ENCODE results near the gene SLC35C1. TPM values are rescaled to one million over a fixed set of nuclear protein-coding genes. Genes with fewer than 3 reads are reported as not detected.

The SLC35C1 gene
- total RNA-seq, 1 experiment from 2014 or later, result 15.6 TPM

DNA sequence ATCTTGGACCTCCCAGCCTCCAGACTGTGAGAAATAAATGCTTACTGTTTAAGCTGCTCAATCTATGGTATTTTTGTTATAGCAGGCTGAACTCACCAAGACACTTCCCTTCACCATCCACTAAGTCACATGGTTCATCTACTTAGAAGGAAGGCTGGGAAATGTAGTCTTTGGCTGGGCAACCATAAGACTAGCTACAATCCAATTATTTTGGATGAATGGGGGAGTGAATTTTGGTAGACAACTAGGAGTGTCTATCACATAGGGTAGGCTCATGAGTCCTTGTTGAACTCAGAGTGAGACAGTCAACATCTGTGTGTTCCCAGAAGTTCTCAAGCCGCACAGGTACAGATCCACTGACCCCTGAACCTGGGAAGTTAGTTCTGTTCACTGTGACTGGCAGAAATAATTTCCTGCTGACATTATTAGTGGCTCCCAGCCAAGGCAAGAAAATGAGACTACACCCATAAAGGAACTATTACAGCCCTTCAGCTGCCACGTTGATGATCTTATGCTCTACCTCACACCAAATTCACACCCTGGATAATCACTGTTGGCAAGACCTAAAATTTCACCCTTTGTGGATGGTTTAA lies 3.1 kb upstream of the SLC35C1 start:
- ChIA-PET CTCF (no interaction called here), POLR2A (ENCODE audit: unreplicated experiment) (interaction anchor here (0.6 kb wide), 1 partner anchor 448 kb away, joined by 3 read pairs; no protein-coding TSS in a partner anchor)
- H3K79me2 ChIP-seq (ENCODE audit: low read depth), result peaks cover 15% of the 10 kb centered on the region
- H3K4me3 ChIP-seq, result no peak overlapping the region
- TF ChIP-seq, protein P1, sequence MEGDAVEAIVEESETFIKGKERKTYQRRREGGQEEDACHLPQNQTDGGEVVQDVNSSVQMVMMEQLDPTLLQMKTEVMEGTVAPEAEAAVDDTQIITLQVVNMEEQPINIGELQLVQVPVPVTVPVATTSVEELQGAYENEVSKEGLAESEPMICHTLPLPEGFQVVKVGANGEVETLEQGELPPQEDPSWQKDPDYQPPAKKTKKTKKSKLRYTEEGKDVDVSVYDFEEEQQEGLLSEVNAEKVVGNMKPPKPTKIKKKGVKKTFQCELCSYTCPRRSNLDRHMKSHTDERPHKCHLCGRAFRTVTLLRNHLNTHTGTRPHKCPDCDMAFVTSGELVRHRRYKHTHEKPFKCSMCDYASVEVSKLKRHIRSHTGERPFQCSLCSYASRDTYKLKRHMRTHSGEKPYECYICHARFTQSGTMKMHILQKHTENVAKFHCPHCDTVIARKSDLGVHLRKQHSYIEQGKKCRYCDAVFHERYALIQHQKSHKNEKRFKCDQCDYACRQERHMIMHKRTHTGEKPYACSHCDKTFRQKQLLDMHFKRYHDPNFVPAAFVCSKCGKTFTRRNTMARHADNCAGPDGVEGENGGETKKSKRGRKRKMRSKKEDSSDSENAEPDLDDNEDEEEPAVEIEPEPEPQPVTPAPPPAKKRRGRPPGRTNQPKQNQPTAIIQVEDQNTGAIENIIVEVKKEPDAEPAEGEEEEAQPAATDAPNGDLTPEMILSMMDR (conservative IDR thresholded peaks at IDR 0.05), result no peak
- TF ChIP-seq EZH2 (IDR thresholded peaks at IDR 0.05; ENCODE audit: low read depth), result no peak
- peaks cover 15% of the 10 kb centered on the region for H3K4me1 ChIP-seq (replicated peaks; ENCODE audit: insufficient read depth)
- H3K9me3 ChIP-seq (ENCODE audit: insufficient read depth, low read depth), result no peaks in the 10 kb centered on the region
- no peak overlapping the region for H2AFZ ChIP-seq
- 0 out of 2 replicates have a peak, but pooled peaks cover 4% of the 10 kb centered on the region for H3K27me3 ChIP-seq (ENCODE audit: insufficient read depth, low read depth)
- H4K20me1 ChIP-seq (ENCODE audit: insufficient read depth), result no peaks in the 10 kb centered on the region
- no TSS peak for BruUV-seq (replicated peaks)
- H3K27ac ChIP-seq, result no peak overlapping the region
- no peaks in the 10 kb centered on the region for H3F3A ChIP-seq (ENCODE audit: insufficient read depth, low read depth)
- no peaks in the 10 kb centered on the region for H3K9me2 ChIP-seq (ENCODE audit: insufficient read depth)
- DNase-seq, result no peak
- no peak overlapping the region for H3K4me2 ChIP-seq
- no peaks in the 10 kb centered on the region for H3K36me3 ChIP-seq (ENCODE audit: low read depth)
- intact Hi-C loops (cut with micrococcal nuclease; ENCODE audit: unreplicated experiment), result no loop called here

DNA sequence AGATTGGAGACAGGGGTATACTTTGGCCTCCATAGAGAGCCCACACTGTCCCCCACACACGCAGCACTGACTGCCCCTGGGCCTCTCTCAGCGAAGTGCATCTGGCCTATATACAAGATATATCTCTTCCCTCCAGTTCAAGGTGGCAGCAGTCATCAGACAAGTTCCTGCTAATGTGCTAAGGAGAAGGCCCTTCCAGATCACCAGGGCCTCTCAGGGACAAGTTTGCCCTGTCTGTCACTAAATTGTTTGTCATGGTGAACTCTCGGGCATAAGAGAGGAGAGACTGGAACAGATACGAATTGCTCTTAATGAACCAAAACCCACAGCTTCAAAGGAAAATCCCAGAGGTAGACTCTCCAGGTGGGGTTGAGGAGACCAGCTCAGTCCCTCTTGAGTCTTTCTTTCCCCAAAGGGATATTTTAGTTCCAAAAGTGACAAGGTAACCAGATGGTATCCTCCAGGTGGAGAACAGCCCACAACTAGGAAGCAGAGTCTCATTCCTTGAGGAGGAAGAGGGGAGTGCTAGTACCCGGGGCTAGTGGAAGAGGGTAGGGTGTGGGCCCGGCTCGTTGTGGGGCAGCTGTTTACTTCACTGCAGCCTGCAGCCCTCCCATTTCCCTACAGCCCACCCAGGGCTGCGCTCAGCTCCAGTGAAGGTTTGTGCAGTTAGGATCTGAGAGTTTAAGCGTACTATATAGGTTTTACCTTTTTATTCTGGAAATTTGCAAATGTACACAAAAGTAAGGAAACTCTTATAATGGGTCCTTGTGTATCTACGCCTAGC lies 2.2 kb upstream of the SLC35C1 start:
- 0 out of 2 replicates have a peak, but pooled peaks cover 4% of the 10 kb centered on the region for H3K27me3 ChIP-seq (ENCODE audit: insufficient read depth, low read depth)
- H3K9me3 ChIP-seq (ENCODE audit: insufficient read depth, low read depth), result no peaks in the 10 kb centered on the region
- H4K20me1 ChIP-seq (ENCODE audit: insufficient read depth), result no peaks in the 10 kb centered on the region
- intact Hi-C loops (cut with micrococcal nuclease; ENCODE audit: unreplicated experiment), result no loop called here
- peaks cover 24% of the 10 kb centered on the region for H3K4me1 ChIP-seq (replicated peaks; ENCODE audit: insufficient read depth)
- no peaks in the 10 kb centered on the region for H3K36me3 ChIP-seq (ENCODE audit: low read depth)
- no peak overlapping the region for H3K4me3 ChIP-seq
- no peaks in the 10 kb centered on the region for H3K9me2 ChIP-seq (ENCODE audit: insufficient read depth)
- POLR2A ChIA-PET (ENCODE audit: unreplicated experiment), result no interaction called here
- H3K27ac ChIP-seq, result no peak overlapping the region
- no peak for TF ChIP-seq EZH2 (IDR thresholded peaks at IDR 0.05; ENCODE audit: low read depth)
- TF ChIP-seq, protein P1 (conservative IDR thresholded peaks at IDR 0.05), result no peak
- no TSS peak for BruUV-seq (replicated peaks)
- H2AFZ ChIP-seq, result no peak overlapping the region
- CTCF ChIA-PET, result no interaction called here
- H3K4me2 ChIP-seq, result no peak overlapping the region
- peaks cover 24% of the 10 kb centered on the region for H3K79me2 ChIP-seq (ENCODE audit: low read depth)
- H3F3A ChIP-seq (ENCODE audit: insufficient read depth, low read depth), result no peaks in the 10 kb centered on the region
- DNase-seq, result no peak

DNA sequence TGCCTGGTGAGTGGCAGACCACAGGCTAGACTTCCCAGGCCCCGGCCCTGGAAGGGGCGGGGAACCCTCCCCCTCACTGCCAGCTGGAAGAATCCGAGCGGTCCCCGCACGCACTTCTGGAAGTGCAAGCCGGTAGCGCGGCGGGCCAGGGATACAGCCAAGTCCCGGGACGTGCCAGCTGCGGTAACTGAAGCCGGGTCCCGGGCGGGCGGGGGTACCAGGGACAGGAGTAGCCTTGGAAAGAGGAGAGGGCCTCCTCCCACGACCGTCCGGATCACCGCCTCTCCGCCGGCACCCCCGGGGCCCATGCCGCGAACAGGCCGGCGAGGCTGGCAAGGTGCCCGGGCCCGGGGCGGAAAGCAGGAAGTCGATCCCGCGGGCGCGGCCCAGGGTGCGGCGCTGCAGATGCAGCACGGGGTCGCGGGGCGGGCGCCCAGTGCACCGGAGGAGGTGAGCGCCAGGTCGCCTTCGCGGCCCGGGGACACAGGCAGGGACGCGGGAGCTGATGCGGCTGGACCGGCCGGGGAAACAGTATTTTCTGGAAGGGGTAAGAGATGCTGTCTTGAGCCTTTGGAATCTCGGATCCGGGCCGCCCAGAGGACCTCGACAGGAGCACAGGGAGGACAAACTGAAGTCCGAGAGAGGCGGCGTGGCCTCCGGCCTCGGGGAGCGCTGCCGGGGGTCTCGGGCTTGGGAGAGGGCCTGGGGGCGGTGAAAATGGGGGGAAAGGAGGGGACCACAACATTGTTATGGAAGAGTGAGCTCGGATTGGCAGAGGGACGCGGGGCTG lies 783 bp upstream of the SLC35C1 start:
- Histone ChIP-seq H3K9me2 (ENCODE audit: insufficient read depth) (no peaks in the 10 kb centered on the region), H3K36me3 (ENCODE audit: low read depth) (no peaks in the 10 kb centered on the region), H2AFZ (peak overlapping the region; percentile 97), H3F3A (ENCODE audit: insufficient read depth, low read depth) (no peaks in the 10 kb centered on the region), H3K9me3 (ENCODE audit: insufficient read depth, low read depth) (no peaks in the 10 kb centered on the region), H3K79me2 (ENCODE audit: low read depth) (peaks cover 28% of the 10 kb centered on the region), H3K27me3 (ENCODE audit: insufficient read depth, low read depth) (no peaks in the 10 kb centered on the region), H3K4me1 (replicated peaks; ENCODE audit: insufficient read depth) (peaks cover 28% of the 10 kb centered on the region), H3K4me2 (peak overlapping the region; percentile 93), H4K20me1 (ENCODE audit: insufficient read depth) (no peaks in the 10 kb centered on the region; the same call in 1 of the 2 replicates), H3K27ac (no peak overlapping the region), H3K4me3 (peak overlapping the region; percentile 84)
- ChIA-PET CTCF (no interaction called here), POLR2A (ENCODE audit: unreplicated experiment) (no interaction called here)
- peak; percentile 57 to 85 for DNase-seq
- intact Hi-C loops (cut with micrococcal nuclease; ENCODE audit: unreplicated experiment), result loop anchor here (1.0 to 2.0 kb wide), 2 partner anchors 33 to 43 kb away; partner anchors contain the start of gene CRY2
- TF ChIP-seq, protein P1 (conservative IDR thresholded peaks at IDR 0.05), result 0 out of 2 replicates have a peak, but pooled peaks have one; percentile 10
- TF ChIP-seq EZH2 (IDR thresholded peaks at IDR 0.05; ENCODE audit: low read depth), result no peak
- BruUV-seq (replicated peaks), result TSS peak; percentile 69
